GM23248 (cell line): ENCODE results near the gene PTPRS.

Experiments
- EZH2 ChIP-seq: fragments of 200-600 bp; sonication (generic); IDR thresholded peaks from 2 replicates; pipeline ENCODE4 v1.6.1; 2018; ENCODE audit warnings: antibody characterized with exemption, mild to moderate bottlenecking; ENCODE audit not compliant: insufficient read depth, poor library complexity, severe bottlenecking
- EZH2phosphoT487 ChIP-seq: fragments of 200-600 bp; sonication (generic); IDR thresholded peaks from 2 replicates; pipeline ENCODE4 v1.6.1; 2018; ENCODE audit warnings: antibody characterized with exemption, moderate library complexity, mild to moderate bottlenecking, low read depth; ENCODE audit not compliant: insufficient read depth

- TF ChIP-seq EZH2 (no peak), EZH2phosphoT487 (no peak)
Observed at GRCh38 chr19:5361407-5361806, 20.8 kb upstream of the PTPRS start.
